DND-41 (cell line): Measurements from ENCODE around the gene ADCY9.

ENCODE experiments used
- ATAC-seq: fragments of 200-7000 bp; cut with Tn5 transposase; 3 replicates; pipeline ENCODE4 v1.9.1; 2021; ENCODE audit warnings: low read depth; ENCODE audit not compliant: insufficient read depth
- DNase-seq: peaks from one replicate; pipeline ENCODE4 v3.0.0-alpha.2; 2020
- H2AFZ ChIP-seq: 2 replicates; pipeline ENCODE4 v1.6.0; 2012; ENCODE audit warnings: low read depth, low read length
- H3K27ac ChIP-seq: 2 replicates; pipeline ENCODE4 v1.5.1; 2012; ENCODE audit warnings: low read length, inconsistent platforms
- H3K27me3 ChIP-seq: fragments of 200-600 bp; sonication (generic); 2 replicates; pipeline ENCODE4 v1.6.0; 2012; ENCODE audit warnings: low read length, mild to moderate bottlenecking, inconsistent platforms; ENCODE audit not compliant: insufficient read depth, poor library complexity
- H3K36me3 ChIP-seq: 2 replicates; pipeline ENCODE4 v1.5.1; 2012; ENCODE audit warnings: low read length, inconsistent platforms; ENCODE audit not compliant: insufficient read depth
- H3K4me1 ChIP-seq: 2 replicates; pipeline ENCODE4 v1.5.1; 2012; ENCODE audit warnings: mild to moderate bottlenecking, low read length; ENCODE audit not compliant: insufficient read depth
- H3K4me2 ChIP-seq: 2 replicates; pipeline ENCODE4 v1.6.0; 2012; ENCODE audit warnings: mild to moderate bottlenecking, moderate library complexity, low read length, inconsistent platforms; ENCODE audit not compliant: insufficient read depth
- H3K4me3 ChIP-seq, 2 experiments: fragments of 200-600 bp in 1 of 2; shearing (Covaris generic) in 1 of 2; 2 replicates each; pipeline ENCODE4 v1.5.1; 2012 to 2016; ENCODE audit warnings: inconsistent platforms in 2 of 2, low read length in 2 of 2, mild to moderate bottlenecking in 2 of 2, low read depth in 1 of 2, moderate library complexity in 1 of 2
- H3K79me2 ChIP-seq: 2 replicates; pipeline ENCODE4 v1.6.0; 2012; ENCODE audit warnings: low read length, inconsistent platforms; ENCODE audit not compliant: insufficient read depth
- H3K9ac ChIP-seq: 2 replicates; pipeline ENCODE4 v1.6.0; 2012; ENCODE audit warnings: low read depth, mild to moderate bottlenecking, inconsistent platforms, low read length, moderate library complexity
- H3K9me3 ChIP-seq: 2 replicates; pipeline ENCODE4 v1.5.1; 2012; ENCODE audit warnings: low read length, moderate library complexity, mild to moderate bottlenecking, inconsistent platforms; ENCODE audit not compliant: insufficient read depth, severe bottlenecking
- H4K20me1 ChIP-seq: 2 replicates; pipeline ENCODE4 v1.6.0; 2012; ENCODE audit warnings: low read length; ENCODE audit not compliant: insufficient read depth
- CTCF ChIP-seq: IDR thresholded peaks from 2 replicates; pipeline ENCODE4 v1.5.1; 2012; ENCODE audit warnings: borderline replicate concordance, low read length, moderate library complexity, mild to moderate bottlenecking; ENCODE audit not compliant: poor library complexity, severe bottlenecking; ENCODE audit errors: extremely low read depth
- EZH2 ChIP-seq: IDR thresholded peaks from 3 replicates; pipeline ENCODE4 v1.6.1; 2012; ENCODE audit warnings: borderline replicate concordance, low read depth, mild to moderate bottlenecking, moderate library complexity, low read length, inconsistent platforms; ENCODE audit not compliant: severe bottlenecking

Gene ADCY9

GRCh38 chr16:3980253-3981111 lies 135.8 kb downstream of the ADCY9 start:
- Histone ChIP-seq H3K4me2 (no peak overlapping the region), H3K9ac (no peak overlapping the region), H4K20me1 (no peaks in the 10 kb centered on the region), H3K27ac (no peak overlapping the region), H2AFZ (no peak overlapping the region), H3K9me3 (no peaks in the 10 kb centered on the region), H3K4me1 (no peaks in the 10 kb centered on the region), H3K4me3 (no peak overlapping the region), H3K79me2 (no peaks in the 10 kb centered on the region), H3K27me3 (peaks cover 35% of the 10 kb centered on the region), H3K36me3 (no peaks in the 10 kb centered on the region)
- TF ChIP-seq EZH2 = no peak
- no peak for TF ChIP-seq CTCF
- DNase-seq (no peak), ATAC-seq (no peak)

- TF ChIP-seq EZH2 = no peak
- TF ChIP-seq CTCF = no peak
- H3K9me3 ChIP-seq = no peaks in the 10 kb centered on the region
- H3K79me2 ChIP-seq = no peaks in the 10 kb centered on the region
- H3K4me3 ChIP-seq = no peak overlapping the region
- DNase-seq (no peak), ATAC-seq (no peak)
- no peaks in the 10 kb centered on the region for H4K20me1 ChIP-seq
- H3K27me3 ChIP-seq = peaks cover 38% of the 10 kb centered on the region
- no peak overlapping the region for H3K27ac ChIP-seq
- no peaks in the 10 kb centered on the region for H3K36me3 ChIP-seq
- no peak overlapping the region for H3K9ac ChIP-seq
- no peak overlapping the region for H3K4me2 ChIP-seq
- H3K4me1 ChIP-seq = no peaks in the 10 kb centered on the region
- no peak overlapping the region for H2AFZ ChIP-seq
These were observed 136.7 kb downstream of the ADCY9 start for GRCh38 chr16:3979518-3979917.

GRCh38 chr16:3979070-3979469 lies 137.2 kb downstream of the ADCY9 start:
- Histone ChIP-seq H3K4me3 (no peak overlapping the region), H3K9me3 (no peaks in the 10 kb centered on the region), H3K36me3 (no peaks in the 10 kb centered on the region), H3K79me2 (no peaks in the 10 kb centered on the region), H3K27ac (no peak overlapping the region), H3K9ac (no peak overlapping the region), H3K27me3 (peaks cover 38% of the 10 kb centered on the region), H3K4me1 (no peaks in the 10 kb centered on the region), H2AFZ (no peak overlapping the region), H3K4me2 (no peak overlapping the region), H4K20me1 (no peaks in the 10 kb centered on the region)
- DNase-seq (no peak), ATAC-seq (no peak)
- TF ChIP-seq EZH2 (no peak), CTCF (no peak)
